Glomerular visceral epithelial cell (primary cell): ENCODE measurements around the gene DENR.

Experiments used
- DNase-seq: peaks from one replicate; pipeline ENCODE4 v3.0.0-alpha.2; 2016; ENCODE audit errors: extremely low spot score

DENR gene

GRCh38 chr12:122820138-122820537 lies 67.5 kb downstream of the DENR start:
- DNase-seq, result no peak
